Lower leg skin (tissue), 3 donors: ENCODE measurements around the gene ETFRF1.

Experiments used
- CTCF ChIP-seq, 3 donors: fragments of 450-650 bp; IDR thresholded peaks; one replicate each; pipeline ENCODE4 v1.5.1; 2016; ENCODE audit warnings: antibody characterized with exemption in 3 of 3, mild to moderate bottlenecking in 3 of 3, moderate library complexity in 2 of 3
- POLR2A ChIP-seq, 2 donors: fragments of 450-650 bp; IDR thresholded peaks; one replicate each; pipeline ENCODE4 v1.6.1; 2016 to 2017; ENCODE audit warnings: antibody characterized with exemption in 2 of 2, mild to moderate bottlenecking in 1 of 2, moderate library complexity in 1 of 2

GRCh38 chr12:25242981-25243679 lies 48.1 kb downstream of the ETFRF1 start:
- TF ChIP-seq CTCF (IDR thresholded peaks at IDR 0.05) (no peak), POLR2A (IDR thresholded peaks at IDR 0.05) (no peak)
